ENCODE measurements around the gene PRR16.

Gene PRR16

DNA sequence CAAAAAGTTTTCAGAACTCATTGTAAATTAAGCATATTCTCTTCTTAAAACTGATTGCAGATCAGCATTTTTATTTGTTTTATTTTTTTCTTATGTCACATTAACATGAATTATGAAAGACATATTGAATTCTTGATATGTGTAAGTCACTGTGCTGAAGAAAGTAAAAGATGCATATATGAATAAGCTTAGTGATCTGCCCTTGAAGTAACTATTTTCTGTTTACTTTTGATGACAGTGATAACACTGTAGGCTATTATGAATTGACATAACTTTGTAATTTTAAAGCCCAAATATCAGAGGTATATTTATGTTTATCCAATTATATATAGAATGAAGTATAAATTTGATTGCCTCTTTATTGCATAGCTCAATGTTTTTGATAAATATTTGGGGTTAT lies 8.8 kb downstream of the PRR16 start:
- no peak overlapping the region for H3K27ac ChIP-seq

DNA sequence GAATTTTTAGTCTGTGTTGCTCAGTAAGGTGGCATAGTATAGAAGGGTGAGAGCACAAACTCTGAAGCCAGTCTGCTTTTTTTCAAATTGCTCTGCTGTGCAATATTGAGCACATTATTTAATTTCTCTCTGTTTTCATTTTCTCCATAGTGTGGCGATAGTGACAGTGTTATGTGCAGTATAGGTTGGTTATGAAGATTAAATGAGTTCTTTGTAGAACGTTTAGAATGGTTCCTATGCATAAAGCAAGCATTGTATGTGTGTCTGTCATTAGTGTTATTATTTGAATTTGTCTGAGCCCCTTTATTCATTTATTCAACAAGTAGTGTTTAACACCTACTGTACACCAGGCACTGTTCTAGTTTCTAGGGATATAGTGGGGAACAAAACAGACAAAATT lies 9.2 kb downstream of the PRR16 start:
- TF ChIP-seq, protein P1, sequence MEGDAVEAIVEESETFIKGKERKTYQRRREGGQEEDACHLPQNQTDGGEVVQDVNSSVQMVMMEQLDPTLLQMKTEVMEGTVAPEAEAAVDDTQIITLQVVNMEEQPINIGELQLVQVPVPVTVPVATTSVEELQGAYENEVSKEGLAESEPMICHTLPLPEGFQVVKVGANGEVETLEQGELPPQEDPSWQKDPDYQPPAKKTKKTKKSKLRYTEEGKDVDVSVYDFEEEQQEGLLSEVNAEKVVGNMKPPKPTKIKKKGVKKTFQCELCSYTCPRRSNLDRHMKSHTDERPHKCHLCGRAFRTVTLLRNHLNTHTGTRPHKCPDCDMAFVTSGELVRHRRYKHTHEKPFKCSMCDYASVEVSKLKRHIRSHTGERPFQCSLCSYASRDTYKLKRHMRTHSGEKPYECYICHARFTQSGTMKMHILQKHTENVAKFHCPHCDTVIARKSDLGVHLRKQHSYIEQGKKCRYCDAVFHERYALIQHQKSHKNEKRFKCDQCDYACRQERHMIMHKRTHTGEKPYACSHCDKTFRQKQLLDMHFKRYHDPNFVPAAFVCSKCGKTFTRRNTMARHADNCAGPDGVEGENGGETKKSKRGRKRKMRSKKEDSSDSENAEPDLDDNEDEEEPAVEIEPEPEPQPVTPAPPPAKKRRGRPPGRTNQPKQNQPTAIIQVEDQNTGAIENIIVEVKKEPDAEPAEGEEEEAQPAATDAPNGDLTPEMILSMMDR (IDR thresholded peaks at IDR 0.05) = no peak
- TF ChIP-seq ZFX (IDR thresholded peaks at IDR 0.05; ENCODE audit: borderline replicate concordance) = no peak
- H3K27ac ChIP-seq = no peak overlapping the region

More for the DNA sequence above, 8.8 kb downstream of the PRR16 start:
- TF ChIP-seq ZFX (IDR thresholded peaks at IDR 0.05; ENCODE audit: borderline replicate concordance) = no peak
- TF ChIP-seq, protein P1 (IDR thresholded peaks at IDR 0.05) = no peak

DNA sequence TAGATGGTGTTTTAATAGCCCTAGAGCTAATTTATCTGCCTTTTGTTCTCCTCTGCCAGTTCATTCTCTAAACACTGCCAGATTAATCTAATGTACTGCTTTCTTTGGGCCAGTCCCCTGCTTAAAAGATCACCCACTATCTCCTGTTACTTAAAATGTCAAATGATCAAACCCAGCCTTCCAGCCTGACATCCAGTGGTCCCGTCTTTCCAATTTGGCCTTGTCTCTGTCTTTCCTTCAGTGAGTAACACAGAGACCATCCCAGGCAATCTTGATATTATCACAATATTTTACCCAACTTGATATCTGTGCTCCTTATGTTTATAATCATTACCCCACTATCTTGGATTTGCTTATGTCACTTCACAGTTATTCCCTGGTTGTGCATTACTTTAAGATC lies 12.0 kb downstream of the PRR16 start:
- no peak overlapping the region for H3K27ac ChIP-seq
- no peak for TF ChIP-seq ZFX (IDR thresholded peaks at IDR 0.05; ENCODE audit: borderline replicate concordance)
- TF ChIP-seq, protein P1 (IDR thresholded peaks at IDR 0.05) = no peak

DNA sequence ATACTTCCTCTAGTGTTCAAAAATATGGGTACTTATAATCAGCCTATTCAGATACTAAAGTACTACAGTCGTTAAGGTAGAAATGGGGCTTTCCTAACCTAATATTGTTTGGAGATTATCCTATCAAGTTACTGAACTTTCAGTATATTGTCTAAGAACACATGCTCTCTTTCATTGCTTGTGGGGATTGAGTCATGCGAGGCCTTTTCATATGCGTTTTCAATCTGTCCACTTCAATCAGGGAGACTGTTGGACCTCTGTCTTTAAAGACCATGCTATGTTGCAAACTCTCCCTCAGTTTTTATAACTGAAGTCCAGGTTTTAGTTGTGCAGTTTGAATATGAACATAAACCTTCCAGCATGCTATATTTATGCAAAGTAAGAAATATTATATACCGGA lies 15.0 kb downstream of the PRR16 start:
- TF ChIP-seq ZFX (IDR thresholded peaks at IDR 0.05; ENCODE audit: borderline replicate concordance) = no peak
- TF ChIP-seq, protein P1 (IDR thresholded peaks at IDR 0.05) = no peak
- H3K27ac ChIP-seq = no peak overlapping the region

DNA sequence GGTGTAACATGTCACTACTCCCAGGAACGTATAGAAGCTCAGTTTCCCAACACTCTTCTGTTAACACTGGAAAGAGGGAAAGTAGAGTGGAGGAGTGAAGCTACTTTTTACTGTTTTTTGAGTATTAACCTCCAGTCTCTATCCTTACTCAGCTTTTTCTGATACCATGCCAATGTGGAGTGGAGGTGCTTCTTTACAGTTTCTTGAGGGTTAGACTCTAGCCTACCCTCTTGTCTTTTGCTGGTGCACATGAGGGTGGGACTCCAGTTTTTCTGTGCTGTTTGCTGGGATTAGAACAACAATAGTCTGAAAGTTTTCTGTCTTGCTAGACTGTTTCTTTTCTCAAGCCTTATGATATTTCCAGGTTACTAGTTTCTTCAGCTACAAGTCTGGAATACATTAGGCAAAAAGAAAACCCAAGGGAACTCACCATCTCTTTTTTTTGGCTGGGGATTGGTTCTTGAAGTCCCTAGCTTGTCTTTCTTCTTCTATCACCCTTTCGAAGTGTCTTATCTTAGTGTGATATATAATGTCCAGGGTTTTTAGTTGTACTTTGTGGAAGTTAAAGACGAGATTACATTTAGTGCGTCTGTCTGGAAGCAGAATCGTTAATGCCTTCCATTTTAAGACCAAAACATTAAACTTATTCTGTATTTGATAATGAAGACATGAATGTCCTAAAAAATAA lies 35.9 kb downstream of the PRR16 start:
- H3K27ac ChIP-seq = no peak overlapping the region
- TF ChIP-seq, protein P1 (IDR thresholded peaks at IDR 0.05) = no peak
- TF ChIP-seq ZFX (IDR thresholded peaks at IDR 0.05; ENCODE audit: borderline replicate concordance) = no peak

DNA sequence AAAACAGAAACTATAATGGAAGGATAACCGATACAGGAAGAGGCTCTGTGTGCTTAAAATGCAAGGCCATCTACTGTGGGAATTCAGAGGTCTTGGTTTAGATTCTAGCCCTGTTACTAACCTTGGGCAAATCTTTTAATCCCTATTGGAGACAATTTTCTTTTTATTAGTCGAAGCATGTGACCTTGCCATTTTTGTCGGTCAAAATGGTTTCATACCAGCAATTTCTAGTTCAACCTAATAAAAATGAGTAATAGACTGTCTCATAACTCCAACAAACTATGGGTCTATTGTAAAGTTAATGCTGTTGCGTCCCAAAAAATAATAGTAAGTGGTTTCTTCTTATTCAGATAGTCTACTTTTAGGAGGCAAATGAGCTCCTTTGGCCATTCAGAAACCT lies 38.4 kb downstream of the PRR16 start:
- H3K27ac ChIP-seq = no peak overlapping the region
- no peak for TF ChIP-seq ZFX (IDR thresholded peaks at IDR 0.05; ENCODE audit: borderline replicate concordance)
- TF ChIP-seq, protein P1 (IDR thresholded peaks at IDR 0.05) = no peak

DNA sequence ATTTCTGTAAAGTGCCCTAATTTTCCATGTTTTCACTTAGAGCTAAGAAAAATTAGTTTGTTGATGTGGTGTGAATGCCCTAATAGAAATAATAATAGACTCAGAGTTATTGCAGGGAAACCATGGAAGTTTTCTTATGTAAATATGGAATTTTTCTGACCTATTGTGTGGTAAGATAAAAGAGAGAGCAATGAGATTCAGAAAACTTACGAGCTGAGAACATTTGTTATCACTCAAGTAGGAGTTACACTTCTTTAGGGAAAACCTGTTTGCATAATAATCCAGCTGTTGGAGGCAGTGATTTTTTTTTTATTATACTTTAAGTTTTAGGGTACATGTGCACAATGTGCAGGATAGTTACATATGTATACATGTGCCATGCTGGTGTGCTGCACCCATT lies 39.2 kb downstream of the PRR16 start:
- no peak for TF ChIP-seq ZFX (IDR thresholded peaks at IDR 0.05; ENCODE audit: borderline replicate concordance)
- TF ChIP-seq, protein P1 (IDR thresholded peaks at IDR 0.05) = no peak
- no peak overlapping the region for H3K27ac ChIP-seq

Data from 22Rv1 (cell line).